GM21360 (cell line): ENCODE measurements around the gene LRMDA.

Experiments
- ATAC-seq: cut with Tn5 transposase; IDR thresholded peaks from one replicate; pipeline ENCODE4 v1.9.1; 2021; ENCODE audit warnings: mild to moderate bottlenecking, moderate library complexity; ENCODE audit not compliant: unreplicated experiment

Gene LRMDA

DNA sequence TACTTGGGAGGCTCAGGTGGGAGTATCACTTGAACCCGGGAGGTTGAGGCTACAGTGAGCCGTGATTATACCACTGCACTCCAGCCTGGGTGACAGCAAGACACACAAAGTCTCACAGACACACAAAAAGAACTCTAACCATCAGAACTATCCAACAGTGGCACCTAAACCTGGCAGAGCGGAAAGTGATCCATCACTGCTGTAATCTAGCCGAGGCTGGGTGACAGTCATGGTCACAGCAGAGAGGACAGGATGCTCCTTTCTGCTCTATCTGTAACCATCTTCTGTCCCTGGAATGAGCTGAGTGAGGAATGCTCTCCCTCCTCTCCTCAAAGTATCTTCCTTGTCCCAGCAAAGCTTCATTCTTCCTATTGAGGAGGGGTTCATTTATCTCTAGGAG lies 656.6 kb downstream of the LRMDA start:
- ATAC-seq = no peak

DNA sequence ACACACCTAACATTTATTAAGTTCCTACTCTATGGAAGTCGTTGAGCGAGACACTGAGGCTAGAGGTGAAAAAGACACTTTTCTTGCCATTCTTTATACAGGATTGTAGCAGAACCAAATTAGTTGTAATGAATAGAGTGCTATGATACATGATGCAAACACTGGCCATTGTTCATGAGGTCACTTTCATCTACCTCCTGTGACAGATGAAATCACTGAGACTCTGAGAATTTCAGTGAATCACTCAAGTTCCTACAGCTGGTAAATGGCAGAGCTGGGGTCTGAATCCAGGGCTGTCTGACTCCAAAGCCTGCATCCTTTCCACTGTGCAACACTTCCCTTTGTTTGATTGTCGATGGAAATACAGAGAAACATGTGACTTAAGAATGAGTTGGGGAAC lies 657.6 kb downstream of the LRMDA start:
- no peak for ATAC-seq

DNA sequence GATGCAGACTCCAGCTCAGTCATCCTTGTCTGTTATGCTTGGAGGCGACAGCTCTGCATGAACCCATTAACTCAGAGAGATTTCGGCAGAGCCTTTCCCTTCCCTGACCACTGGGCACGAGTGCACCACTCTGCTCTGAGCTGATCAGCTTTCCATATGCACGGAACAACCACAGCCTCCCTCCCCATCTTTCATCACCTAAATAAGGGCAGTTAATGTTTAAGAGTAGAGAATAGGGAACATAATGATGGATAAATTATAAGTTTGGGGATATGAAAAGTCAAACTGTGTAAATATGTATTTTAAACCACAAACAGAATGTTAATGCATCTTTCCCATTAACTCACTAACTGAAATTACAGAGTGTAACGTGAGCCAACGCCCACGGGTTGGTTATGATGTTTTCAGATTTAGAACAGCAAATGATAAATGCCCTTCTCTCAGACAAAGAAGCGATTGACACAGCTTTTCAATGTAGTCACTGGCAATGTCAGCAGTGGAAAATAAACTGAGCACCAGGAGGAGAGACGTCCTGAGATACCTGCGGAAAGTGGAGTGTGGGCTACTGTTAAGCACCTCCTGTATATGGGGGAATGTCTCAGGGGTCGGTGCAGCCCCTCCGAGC lies 658.2 kb downstream of the LRMDA start:
- ATAC-seq = no peak

DNA sequence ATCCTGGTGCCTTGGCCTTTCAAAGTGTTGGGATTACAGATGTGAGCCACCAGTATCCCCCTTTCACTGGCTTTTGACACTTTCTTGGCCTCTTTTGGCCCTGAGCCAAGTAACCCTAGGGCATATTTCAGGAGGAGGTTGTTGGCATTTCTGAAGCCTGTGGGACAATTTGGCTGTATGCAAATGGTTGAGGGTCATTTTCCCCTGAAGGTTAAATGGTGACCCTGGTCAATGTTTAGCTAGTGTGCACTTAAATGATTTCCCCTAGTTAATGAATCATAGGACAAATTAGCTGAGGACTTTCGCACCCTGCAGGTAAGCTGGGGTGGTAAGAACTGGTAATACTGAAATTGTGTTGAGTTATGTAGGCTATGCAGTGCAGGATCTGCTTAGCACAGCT lies 660.5 kb downstream of the LRMDA start:
- ATAC-seq = no peak

DNA sequence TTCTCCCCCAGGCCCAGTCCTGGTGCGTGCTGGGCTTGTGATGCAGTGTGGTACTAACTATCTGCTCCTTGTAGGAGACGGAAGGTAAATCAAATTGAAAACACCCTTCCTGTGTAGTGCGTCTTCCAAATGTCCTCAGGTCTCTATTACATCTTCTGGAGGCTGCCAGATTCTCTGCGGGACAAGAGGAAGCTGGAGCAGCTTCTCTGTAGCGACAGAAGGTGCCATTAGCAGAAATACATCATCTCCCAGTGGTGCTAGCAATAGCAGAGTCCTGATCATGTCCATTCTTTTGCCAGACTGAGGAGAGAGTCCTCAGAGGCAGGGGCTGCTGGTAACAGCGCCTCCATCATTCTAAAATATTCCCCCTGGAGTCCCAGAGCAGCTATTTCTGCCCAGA lies 675.2 kb downstream of the LRMDA start:
- ATAC-seq = no peak

DNA sequence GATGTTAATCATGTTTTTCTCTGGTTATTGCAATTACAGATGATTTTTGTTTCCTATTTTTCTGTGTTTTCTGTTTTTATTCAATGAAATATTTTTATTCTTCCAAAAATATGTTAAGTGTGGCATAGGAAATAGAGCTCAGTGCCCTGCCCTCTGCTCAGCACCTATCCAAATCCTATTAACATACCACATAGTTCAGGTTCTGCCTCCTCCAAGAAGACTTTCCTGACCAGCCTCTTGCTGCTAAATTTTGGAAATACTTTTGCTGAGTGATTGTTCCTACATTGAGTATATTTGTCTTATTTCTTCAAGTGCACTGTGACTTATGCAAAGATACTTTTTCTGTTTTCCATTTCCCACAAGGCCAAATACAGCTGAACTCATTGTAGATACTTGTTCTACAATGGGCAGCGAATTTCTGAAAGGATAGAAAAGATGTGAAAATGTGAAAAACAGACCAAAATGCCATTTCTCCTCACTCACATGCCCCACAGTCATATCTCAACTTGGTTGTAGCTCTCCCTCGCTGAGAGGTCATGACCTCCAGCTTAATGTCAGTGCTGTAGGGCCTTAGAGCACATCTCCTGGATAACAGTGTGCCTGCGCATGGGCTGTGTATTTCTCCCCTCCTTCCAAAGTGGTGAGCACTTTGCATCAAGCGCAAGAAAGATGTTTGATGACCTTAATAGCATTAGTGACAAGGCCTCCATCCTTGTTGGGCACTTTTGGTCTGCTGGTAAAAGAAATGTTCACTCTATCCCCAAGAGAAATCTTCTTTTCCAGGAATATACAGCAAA lies 677.3 kb downstream of the LRMDA start:
- ATAC-seq = no peak

DNA sequence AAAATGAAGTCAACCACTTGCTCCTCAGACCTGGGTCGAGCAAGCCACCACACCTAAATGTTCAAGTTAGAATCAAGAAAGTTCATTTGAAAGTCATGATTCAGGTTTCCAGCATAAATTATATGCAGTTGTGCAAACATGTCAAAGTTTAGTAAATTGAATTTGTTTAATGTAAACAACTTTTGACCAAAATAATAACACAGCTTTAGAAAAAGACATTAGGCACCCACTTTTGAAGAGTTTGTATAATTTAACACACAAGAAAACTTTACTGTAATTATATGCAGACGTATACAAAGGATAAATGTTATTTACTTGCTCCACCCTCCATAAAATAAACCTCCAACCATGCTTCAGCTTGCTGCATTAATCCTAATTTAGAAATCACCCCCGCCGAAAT lies 680.0 kb downstream of the LRMDA start:
- no peak for ATAC-seq

DNA sequence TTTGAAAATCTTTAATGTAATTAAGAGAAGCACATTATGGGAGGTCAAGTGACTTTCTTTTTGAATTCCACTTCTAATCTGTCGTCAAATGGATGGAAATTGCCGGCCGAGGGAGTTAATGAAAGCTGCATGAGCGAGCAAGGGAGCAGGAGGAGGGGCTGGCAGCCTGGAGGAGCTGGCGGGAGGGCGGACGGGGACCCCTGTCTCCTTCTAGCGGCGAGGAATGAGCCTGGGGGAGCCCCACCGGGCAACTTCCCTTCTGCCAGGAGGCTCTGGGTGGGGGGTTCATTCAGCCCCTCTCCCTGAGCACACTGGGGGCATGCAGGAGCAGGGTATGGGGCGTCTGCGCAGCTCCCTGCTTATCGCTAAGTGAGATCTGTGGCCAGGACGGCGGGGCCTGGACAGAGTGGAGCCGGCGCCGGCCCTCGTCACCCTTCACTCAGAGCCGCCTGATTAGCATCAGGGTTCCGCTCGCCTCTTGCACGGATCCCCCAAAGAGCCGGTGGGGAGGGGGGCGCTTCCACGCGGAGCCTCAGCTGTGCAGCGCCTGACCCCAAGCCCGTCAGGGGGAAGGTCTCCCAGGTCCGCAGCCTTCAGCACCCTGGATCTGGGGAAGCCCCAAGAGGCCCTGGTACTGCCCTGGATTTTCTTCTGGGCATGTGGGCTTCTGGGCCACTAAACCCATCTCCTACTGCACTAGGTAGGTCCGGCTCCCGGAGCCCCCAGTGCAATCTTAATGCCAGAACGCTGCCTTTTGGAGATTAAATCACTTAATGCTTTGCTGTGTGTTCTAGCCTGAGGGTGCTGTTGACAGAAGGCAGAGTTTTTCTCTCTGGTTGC lies 680.8 kb downstream of the LRMDA start:
- ATAC-seq = no peak

DNA sequence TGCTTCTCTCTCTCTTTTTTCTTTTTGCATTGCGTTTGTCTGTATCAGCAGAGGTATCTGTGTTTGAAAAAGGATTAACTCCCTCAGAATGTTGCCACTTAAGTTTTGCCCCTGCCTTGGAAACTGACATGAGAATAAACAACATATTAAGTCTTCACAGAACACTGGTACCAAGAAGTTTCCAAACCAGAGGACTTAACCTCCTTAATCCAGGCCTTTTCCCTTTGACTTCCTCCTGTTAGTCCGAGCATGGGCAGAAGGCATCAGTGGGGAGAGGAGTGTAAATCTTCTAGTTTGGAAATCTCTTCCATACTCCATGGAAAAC lies 681.4 kb downstream of the LRMDA start:
- ATAC-seq = no peak

DNA sequence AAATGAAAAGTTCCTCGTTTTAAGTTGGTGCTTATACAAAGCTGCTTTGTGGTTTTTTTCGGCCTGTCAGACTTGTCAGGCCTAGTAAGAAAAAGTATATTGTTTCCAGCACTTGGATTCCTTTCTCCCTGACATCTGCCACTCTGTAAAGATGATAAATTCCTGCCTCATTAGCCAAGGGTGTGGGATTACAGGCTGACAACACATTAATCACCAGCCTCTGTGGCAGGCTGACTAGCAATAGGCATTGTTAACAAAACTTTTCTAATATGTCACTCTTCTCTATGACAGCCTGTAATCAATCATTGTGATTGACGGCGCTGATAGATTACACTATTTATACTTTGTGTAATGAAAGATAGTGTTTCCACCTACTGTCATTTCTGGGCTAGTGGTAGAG lies 682.5 kb downstream of the LRMDA start:
- ATAC-seq = no peak

DNA sequence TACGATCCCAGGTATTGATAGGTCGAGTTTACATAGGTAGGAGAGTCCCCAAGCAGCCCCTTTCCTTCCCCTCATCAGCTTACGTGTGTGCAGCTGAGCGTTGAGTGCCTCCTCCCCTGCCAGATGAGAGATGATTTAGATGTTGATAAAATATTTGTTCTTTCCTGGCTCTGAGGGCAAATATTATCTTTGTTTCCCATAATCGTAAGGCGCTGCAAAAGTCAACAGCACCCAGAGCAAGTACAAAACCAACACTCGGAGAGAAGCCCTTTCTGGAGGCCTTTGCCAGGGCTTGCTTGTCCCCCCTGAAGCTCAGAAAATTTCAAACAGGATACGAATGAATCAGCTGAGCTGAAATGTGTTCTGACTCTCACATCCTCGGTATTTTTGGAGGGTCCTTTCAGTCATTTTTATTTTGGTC lies 683.2 kb downstream of the LRMDA start:
- ATAC-seq = no peak

DNA sequence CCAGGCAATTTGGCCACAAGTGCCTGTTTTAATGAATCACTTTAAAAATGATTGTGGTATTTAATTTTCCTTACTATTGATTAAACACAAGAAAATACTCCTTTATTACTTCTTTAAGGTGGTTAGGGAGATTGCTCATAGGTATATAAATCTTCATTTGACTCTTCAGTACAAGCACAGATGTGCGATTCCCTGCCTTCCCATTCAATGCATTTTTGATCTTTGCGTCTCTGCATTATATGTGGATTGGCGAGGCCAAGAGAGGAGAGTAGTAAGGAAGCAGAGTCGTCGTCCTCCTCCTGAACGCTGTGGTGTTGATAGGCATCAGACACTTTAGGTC lies 683.7 kb downstream of the LRMDA start:
- ATAC-seq = no peak

DNA sequence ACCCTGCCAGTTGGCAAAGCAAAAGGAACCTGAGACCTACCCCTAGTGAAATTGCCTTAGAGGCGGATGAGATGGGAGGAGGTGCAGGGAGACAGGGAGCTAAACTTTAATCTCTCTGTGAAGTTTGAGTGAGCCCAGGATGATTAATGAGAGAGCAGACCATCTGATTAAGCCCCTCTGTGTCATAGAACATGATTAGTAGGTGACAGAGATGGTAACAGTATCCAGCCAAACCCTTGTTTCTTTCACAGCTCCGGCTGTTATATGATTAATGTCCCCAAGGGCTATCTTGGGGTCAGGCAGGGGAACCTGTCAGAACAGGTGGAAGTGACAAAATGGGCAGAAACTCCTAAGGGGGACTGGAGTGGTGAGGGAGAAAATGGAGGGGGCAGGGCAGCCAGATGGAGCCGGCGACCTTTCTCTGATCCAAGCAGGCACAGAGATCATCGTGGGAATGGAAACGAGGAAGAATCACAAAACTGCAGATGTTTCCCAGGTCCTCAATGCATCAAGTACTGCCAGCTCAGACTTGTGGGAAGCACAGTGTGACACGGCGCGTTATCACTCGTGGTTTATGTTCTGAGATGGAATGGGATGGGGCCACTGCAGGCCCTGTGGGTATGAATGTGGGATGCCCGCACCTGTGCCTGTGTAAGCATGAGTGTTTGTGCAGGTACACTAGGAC lies 684.2 kb downstream of the LRMDA start:
- no peak for ATAC-seq

DNA sequence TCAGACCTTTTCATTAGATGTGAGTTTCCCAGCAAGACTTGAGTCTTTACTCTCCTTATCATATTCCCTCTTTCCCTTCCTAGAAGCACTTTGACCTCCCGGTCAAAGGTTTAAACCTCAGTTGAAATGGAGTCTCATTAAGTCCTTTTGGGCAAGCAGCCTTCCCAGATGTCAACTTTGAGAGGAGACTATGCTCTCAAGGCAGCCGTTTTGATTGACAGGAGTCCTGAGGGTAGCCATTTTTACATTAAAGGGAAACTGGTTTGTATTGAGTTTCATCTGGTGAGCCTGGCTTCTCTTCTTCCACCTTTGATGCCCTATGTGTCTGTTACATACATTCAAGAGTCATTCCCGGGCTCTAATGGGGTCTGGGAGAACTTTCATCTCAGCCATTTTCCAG lies 685.1 kb downstream of the LRMDA start:
- no peak for ATAC-seq

DNA sequence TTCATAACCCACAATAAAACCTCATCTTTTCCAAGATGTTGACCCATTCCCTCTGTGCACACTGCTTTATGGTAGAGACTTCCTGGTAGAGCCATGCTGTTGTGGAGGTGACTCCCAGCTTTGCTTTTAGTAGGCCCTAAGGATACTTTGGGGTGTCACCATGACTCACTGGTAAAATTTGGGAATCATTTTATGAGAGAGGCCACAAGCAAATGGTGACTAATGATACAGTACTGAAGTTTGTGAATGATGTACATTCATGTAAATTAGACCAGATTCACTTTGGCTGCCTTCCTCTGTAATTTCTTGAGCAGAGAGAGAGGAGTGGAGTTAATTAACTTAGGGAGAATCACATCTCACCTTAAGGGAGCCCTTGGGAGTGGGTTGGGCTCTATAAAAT lies 686.5 kb downstream of the LRMDA start:
- no peak for ATAC-seq

DNA sequence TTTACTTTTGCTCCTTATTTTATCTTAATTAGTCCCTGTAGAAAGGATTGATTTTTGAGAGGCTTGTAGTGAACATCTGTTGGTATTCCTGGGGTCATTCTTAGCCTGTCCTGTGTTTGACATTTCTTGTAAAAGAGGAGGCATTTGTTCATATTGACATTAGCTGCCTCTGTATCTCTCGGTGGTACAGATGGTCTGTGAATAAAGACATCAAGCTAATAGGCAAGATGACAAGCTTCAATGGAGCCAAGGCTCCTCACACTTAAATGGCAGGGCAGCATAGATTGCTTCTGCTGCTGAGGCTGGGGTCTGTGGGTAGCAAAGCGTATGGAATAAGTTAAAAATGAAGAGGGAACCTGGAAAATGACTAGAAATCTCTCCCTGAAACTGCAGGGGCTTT lies 687.6 kb downstream of the LRMDA start:
- ATAC-seq = no peak

DNA sequence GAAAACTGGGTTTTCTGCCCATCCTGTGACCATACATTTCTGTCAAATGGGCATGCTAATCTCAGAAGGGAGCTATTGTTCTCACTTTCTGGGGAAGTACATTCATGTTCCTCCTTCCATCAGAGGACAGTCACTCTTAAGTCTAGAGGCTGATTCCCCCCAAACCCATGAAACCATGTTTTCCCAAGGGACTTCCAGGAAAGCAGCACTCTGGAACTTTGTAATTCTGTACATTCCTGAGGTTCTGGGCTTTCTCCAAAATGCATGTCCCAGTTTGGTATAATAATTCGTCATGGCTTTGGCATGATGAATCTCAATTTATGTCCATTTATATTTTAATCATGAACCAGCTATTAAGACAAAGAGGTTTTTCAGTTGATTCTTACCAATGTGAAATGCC lies 688.1 kb downstream of the LRMDA start:
- ATAC-seq = no peak

DNA sequence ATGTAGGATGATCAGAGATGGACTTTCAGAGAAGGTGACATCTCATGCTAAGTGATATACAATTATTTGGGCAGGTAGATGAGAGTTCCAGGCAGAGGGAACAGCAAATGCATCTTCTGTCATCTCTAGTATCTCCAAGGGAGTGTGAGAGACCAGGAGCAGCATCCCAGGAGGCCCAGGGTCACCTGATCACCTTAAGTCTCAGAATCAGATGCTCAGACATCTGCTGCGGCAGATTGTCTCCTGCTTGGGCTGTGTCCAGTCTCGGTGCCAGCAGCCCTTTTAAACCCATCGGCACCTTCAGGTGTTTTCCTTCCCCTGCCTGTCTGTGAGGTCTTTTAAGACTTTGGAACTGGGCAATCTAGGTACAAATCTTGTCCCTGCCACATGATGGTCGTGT lies 690.6 kb downstream of the LRMDA start:
- no peak for ATAC-seq

DNA sequence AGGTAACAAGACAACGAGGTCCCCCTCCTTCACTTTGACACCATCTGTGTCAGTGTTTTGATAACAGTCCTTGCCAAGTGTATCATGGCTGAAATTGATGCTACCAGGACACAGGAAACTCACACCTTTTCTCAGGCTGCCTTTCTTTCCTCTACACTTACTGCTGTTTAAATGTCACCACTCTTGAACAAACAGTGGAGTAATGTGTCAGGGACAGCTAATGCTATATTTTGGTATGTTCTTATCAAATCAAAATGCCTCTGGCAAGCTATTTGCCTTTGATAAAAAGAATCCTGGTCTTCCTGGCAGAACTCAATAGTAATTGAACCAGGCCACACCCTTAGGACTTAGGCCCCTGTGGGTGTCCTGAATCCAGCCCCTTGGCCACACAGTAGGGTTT lies 692.9 kb downstream of the LRMDA start:
- no peak for ATAC-seq

DNA sequence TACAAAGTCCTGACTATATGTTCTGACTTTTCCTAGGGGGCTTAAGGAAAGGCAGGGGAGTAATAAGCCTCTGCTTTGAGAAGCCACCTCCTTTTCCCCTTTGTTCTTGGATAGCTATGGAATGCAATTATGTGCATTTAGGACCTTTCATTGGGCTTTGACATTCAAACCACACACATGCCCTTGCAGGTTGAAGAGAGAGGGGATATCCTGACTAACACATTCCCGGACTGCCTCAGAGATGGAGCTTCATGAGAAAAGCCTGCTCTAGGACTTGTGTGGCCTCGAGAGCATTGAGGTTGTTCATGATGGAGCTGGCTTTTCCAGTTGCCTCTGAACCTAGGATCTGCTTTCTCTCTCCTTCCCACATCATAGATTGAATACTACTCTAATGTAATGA lies 694.5 kb downstream of the LRMDA start:
- no peak for ATAC-seq
